HepG2 (cell line): ENCODE results near the gene PCCB. TPM values are rescaled to one million over a fixed set of nuclear protein-coding genes. Genes with fewer than 3 reads are reported as not detected.

Source experiments
- ATAC-seq: fragments of 200-7000 bp; cut with Tn5 transposase; 3 replicates; pipeline ENCODE4 v1.9.1; 2020; ENCODE audit warnings: mild to moderate bottlenecking, moderate library complexity
- BruUV-seq: library from RNA; stranded (reverse); fragments of 400-500 nt; replicated peaks from 2 replicates; lab custom pipeline; 2021; lab: Mats Ljungman, UMichigan
- CTCF ChIA-PET: fragments of 300-600 bp; formaldehyde crosslinking; extraction: SDS; loops from one replicate; lab custom pipeline; 2021; ENCODE audit warnings: low total read pairs, inconsistent platforms, low intra/inter-chr PET ratio; lab: Yijun Ruan, JAX
- POLR2A ChIA-PET: fragments of 350-600 bp; sonication (Branson Sonifier 250); formaldehyde crosslinking; loops from one replicate; lab custom pipeline; 2020; ENCODE audit warnings: antibody characterized with exemption, inconsistent platforms; lab: Yijun Ruan, JAX
- DNase-seq: peaks from one replicate; pipeline ENCODE4 v3.0.0-alpha.2; 2015; ENCODE audit warnings: low spot score
- FAIRE-seq: peaks from 3 replicates; lab custom pipeline; 2011; peaks lifted over from hg19 to GRCh38; lab: Jason Lieb, UNC
- H2AFZ ChIP-seq: one replicate; pipeline ENCODE4 v1.6.1; 2011; ENCODE audit warnings: low read length, inconsistent platforms
- H3K27ac ChIP-seq: fragments of 300-600 bp; 3 replicates; pipeline ENCODE4 v1.8.0; 2011; ENCODE audit warnings: mixed run types, mild to moderate bottlenecking, mixed read lengths, low read length, inconsistent platforms; ENCODE audit not compliant: insufficient read depth; ENCODE audit errors: extremely low read length
- H3K27me3 ChIP-seq, 2 experiments: fragments of 200-600 bp in 1 of 2; 2 replicates in 1 of 2; 3 replicates in 1 of 2; pipeline versions ENCODE4 v1.6.0 to v1.8.0; 2011; ENCODE audit warnings: low read length in 2 of 2, mild to moderate bottlenecking in 2 of 2, moderate library complexity in 2 of 2, inconsistent platforms in 1 of 2; ENCODE audit not compliant: insufficient read depth in 2 of 2, control insufficient read depth in 1 of 2
- H3K36me3 ChIP-seq, 2 experiments: fragments of 200-600 bp in 1 of 2; replicated peaks in 1 of 2; 2 replicates in 1 of 2; 3 replicates in 1 of 2; pipeline versions ENCODE4 v1.5.1 to v1.8.0; 2011; ENCODE audit warnings: low read length in 2 of 2, inconsistent platforms in 1 of 2; ENCODE audit not compliant: insufficient read depth in 2 of 2, control insufficient read depth in 1 of 2
- H3K4me1 ChIP-seq: 2 replicates; pipeline ENCODE4 v1.5.1; 2012; ENCODE audit warnings: low read length, inconsistent platforms; ENCODE audit not compliant: insufficient read depth
- H3K4me2 ChIP-seq: 2 replicates; pipeline ENCODE4 v1.6.0; 2011; ENCODE audit warnings: low read depth, low read length, inconsistent platforms
- H3K4me3 ChIP-seq, 3 experiments: fragments of 200-600 bp in 1 of 3; sonication (generic), shearing (Covaris generic) in 1 of 3; replicated peaks in 1 of 3; 2 replicates each; pipeline ENCODE4 v1.5.1; 2011 to 2016; ENCODE audit warnings: low read length in 3 of 3, inconsistent platforms in 2 of 3, low read depth in 2 of 3, mild to moderate bottlenecking in 2 of 3, control low read depth in 1 of 3, mixed read lengths in 1 of 3; ENCODE audit not compliant: insufficient read depth in 1 of 3
- H3K79me2 ChIP-seq: one replicate; pipeline ENCODE4 v1.6.1; 2011; ENCODE audit warnings: low read length, inconsistent platforms; ENCODE audit not compliant: insufficient read depth
- H3K9ac ChIP-seq: 2 replicates; pipeline ENCODE4 v1.6.0; 2011; ENCODE audit warnings: mild to moderate bottlenecking, low read depth, low read length, inconsistent platforms; ENCODE audit not compliant: insufficient read depth
- H3K9me3 ChIP-seq: 2 replicates; pipeline ENCODE4 v1.5.1; 2012; ENCODE audit warnings: mild to moderate bottlenecking, low read length
- H4K20me1 ChIP-seq: 2 replicates; pipeline ENCODE4 v1.6.0; 2011; ENCODE audit warnings: inconsistent platforms, mild to moderate bottlenecking, low read length, moderate library complexity; ENCODE audit not compliant: insufficient read depth
- CBX1 ChIP-seq: IDR thresholded peaks from one replicate; pipeline ENCODE4 v1.6.1; 2016; ENCODE audit warnings: antibody characterized with exemption, low read depth
- FOXO4 ChIP-seq: sonication (generic); formaldehyde crosslinking; conservative IDR thresholded peaks from 2 replicates; pipeline ENCODE4 v1.8.1; 2023; ENCODE audit warnings: missing genetic modification reagents
- HDAC1 ChIP-seq: sonication (generic); formaldehyde crosslinking; IDR thresholded peaks from 2 replicates; pipeline ENCODE4 v1.5.1; 2020; ENCODE audit warnings: mild to moderate bottlenecking, missing genetic modification reagents
- KAT7 ChIP-seq: IDR thresholded peaks from 2 replicates; pipeline ENCODE4 v1.6.1; 2018; ENCODE audit warnings: borderline replicate concordance, missing compliant biosample characterization
- KMT2B ChIP-seq: IDR thresholded peaks from 2 replicates; pipeline ENCODE4 v1.6.1; 2016; ENCODE audit warnings: missing genetic modification reagents, missing compliant biosample characterization
- ZBTB21 ChIP-seq: sonication (generic); formaldehyde crosslinking; IDR thresholded peaks from 2 replicates; pipeline ENCODE4 v1.4.0; 2020; ENCODE audit warnings: missing genetic modification reagents
- ZGPAT ChIP-seq: IDR thresholded peaks from 2 replicates; pipeline ENCODE4 v1.6.1; 2016; ENCODE audit warnings: mild to moderate bottlenecking
- ZNF317 ChIP-seq: sonication (generic); formaldehyde crosslinking; IDR thresholded peaks from 2 replicates; pipeline ENCODE4 v1.5.0; 2020; ENCODE audit warnings: mild to moderate bottlenecking, missing genetic modification reagents
- ZNF724P ChIP-seq: sonication (generic); formaldehyde crosslinking; IDR thresholded peaks from 2 replicates; pipeline ENCODE4 v1.8.0; 2022; ENCODE audit warnings: missing genetic modification reagents, borderline replicate concordance
- ZSCAN22 ChIP-seq: sonication (generic); formaldehyde crosslinking; IDR thresholded peaks from 2 replicates; pipeline ENCODE4 v1.4.0; 2020; ENCODE audit warnings: mild to moderate bottlenecking, missing genetic modification reagents
- WGBS: methylation state at CpG from one replicate; pipeline ENCODE4 v1.1.6; 2017; ENCODE audit warnings: low lambda C conversion rate; 5-methylcytosine and 5-hydroxymethylcytosine counted together
- in situ Hi-C: cut with HindIII; loops from 2 replicates; pipeline ENCODE4 v1.10.0; 2017; ENCODE audit warnings: low pct_unique_long_range_greater_than_20kb; ENCODE audit not compliant: extremely low pct_ligation_motif_present
- intact Hi-C: fragments of 100-400 bp; cut with micrococcal nuclease; formaldehyde crosslinking; loops from one replicate; pipeline ENCODE4 v1.10.0; 2022; ENCODE audit not compliant: unreplicated experiment
- polyA plus RNA-seq, 8 experiments: library from polyadenylated mRNA; depleted of rRNA in 3 of 8; stranded (reverse) in 7 of 8; unstranded in 1 of 8; fragments of >200 nt; fragmentation: Illumina TruSeq in 4 of 8; extraction: Trizol in 4 of 8; gene quantifications; 2 replicates each; pipeline versions ENCODE4 v1.2.1 to v1.2.3, GENCODE V29; 2011 to 2016; ENCODE audit warnings: low read depth in 4 of 8, missing spikeins in 1 of 8, mixed read lengths in 1 of 8; ENCODE audit not compliant: insufficient read depth in 1 of 8
- total RNA-seq, 5 experiments: library from RNA; depleted of rRNA; stranded (reverse); fragments of >200 nt; fragmentation: Illumina TruSeq; extraction: Trizol; gene quantifications; 2 replicates each; pipeline ENCODE4 v1.2.3, GENCODE V29; 2016; ENCODE audit warnings: low read depth in 1 of 5

PCCB gene
- total and polyA plus RNA-seq, 2 of the 13 experiments (the other 11 are each of a cell fraction or from before 2014, with no cell fraction given), result 84.1 to 88.7 TPM

- no peaks in the 10 kb centered on the region for H4K20me1 ChIP-seq
- 100% methylated on average over 2 of the region's 2 CpGs for WGBS
- H3K36me3 ChIP-seq, result peaks cover 3 to 16% of the 10 kb centered on the region in 2 experiments; a peak in 4 of 5 replicates
- no peaks in the 10 kb centered on the region for H3K9me3 ChIP-seq
- H3K27me3 ChIP-seq, result no peaks in the 10 kb centered on the region
- CTCF ChIA-PET, result no interaction called here
- no peak overlapping the region for H3K27ac ChIP-seq
- FAIRE-seq (no peak), ATAC-seq (no peak), DNase-seq (no peak)
- intact Hi-C loops (no loop called here), in situ Hi-C loops (no loop called here)
- H3K4me1 ChIP-seq, result no peaks in the 10 kb centered on the region
- no TSS peak for BruUV-seq
- no peak for TF ChIP-seq HDAC1 (CRISPR knock-in tag)
- no peak for TF ChIP-seq ZGPAT (CRISPR knock-in tag)
- no peak for TF ChIP-seq KMT2B (CRISPR knock-in tag)
- TF ChIP-seq ZNF317 (CRISPR knock-in tag), result no peak
- no peak for TF ChIP-seq FOXO4 (CRISPR knock-in tag)
- no peak for TF ChIP-seq ZBTB21 (CRISPR knock-in tag)
- TF ChIP-seq ZSCAN22 (CRISPR knock-in tag), result no peak
- no peak for TF ChIP-seq KAT7 (CRISPR knock-in tag)
- no peak for TF ChIP-seq ZNF724P (CRISPR knock-in tag)
- no peak for TF ChIP-seq CBX1
- H3K9ac ChIP-seq, result no peak overlapping the region
- POLR2A ChIA-PET, result no interaction called here
- no peak overlapping the region for H3K4me2 ChIP-seq
- H3K79me2 ChIP-seq, result no peaks in the 10 kb centered on the region
- H3K4me3 ChIP-seq, result no peak overlapping the region
- no peak overlapping the region for H2AFZ ChIP-seq
Observed at GRCh38 chr3:136350557-136350956, 100.4 kb downstream of the PCCB start.
